HG03571 (cell line): Measurements from ENCODE around the gene BRCC3.
"Not testable (repeated sequence)": the region's sequence is repeated elsewhere in the genome, so short reads cannot be mapped to it uniquely, and the experiment has no call there.

ENCODE experiments used
- ATAC-seq: cut with Tn5 transposase; IDR thresholded peaks from one replicate; pipeline ENCODE4 v1.9.1; 2021; ENCODE audit not compliant: unreplicated experiment

BRCC3 gene

DNA sequence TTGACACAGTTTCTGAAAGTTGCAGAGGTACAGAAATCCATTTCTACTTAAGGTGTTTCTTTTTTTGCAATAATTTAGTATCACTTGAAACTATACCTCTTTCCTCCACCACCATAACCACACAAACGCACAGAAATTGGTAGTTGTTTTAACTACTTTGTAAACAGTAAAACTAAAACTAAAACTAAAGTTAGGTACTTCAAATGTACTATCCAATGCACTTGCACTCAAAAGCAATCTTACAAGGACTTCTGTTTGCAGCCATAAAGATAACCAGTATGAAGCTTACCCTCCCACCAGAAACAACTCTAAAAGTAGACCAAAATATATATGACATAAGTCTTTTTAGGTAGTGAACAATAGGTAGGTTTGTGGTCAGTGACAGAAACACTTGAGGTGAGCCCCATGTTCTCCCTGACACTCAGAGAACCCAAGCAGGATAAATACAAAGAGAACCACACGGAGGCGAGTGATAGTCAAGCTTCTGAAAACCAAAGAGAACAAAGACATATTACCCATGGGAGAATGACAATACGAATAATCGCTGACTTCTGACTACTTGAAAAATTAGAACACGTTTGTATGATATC, 72.7 kb downstream of the BRCC3 start:
- ATAC-seq = no peak

DNA sequence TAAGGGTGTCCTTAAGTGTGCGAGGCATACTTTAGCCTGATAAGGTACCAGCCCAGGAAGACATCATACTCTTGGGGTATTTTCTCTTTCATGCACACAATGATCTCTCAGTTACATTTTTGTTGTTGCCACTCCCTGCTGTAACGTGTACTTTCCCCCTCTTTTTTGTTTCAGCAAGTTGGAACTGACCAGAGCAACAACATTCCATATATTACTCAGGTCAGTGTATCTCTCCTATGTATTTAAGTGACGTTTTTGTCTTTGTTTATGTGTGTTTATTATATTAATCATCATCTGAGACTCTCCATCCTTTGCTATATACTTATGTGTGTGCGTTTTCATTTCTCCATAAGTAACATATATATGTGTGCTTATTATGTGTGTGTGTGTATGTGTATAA, 73.6 kb downstream of the BRCC3 start:
- no peak for ATAC-seq

DNA sequence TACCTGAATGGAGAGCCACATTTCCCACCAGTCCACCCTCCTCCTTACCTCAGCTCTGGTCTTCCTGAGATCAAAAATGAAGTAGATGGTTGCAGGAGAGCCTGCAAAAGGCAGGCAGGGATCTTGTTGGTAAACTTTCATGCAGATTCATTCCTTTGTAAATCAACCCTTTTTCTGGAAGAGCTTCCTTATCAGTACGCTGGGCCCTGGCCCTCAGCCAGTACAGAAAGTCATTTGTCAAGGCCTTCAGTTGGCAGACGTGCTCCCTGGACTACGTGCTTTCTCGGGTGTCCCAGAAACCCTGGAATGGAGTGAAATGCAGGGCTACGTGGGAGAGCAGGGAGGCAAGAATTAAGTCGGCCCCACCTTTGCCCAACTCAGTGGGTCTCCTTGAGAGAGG, 76.3 kb downstream of the BRCC3 start:
- not testable (repeated sequence) for ATAC-seq

DNA sequence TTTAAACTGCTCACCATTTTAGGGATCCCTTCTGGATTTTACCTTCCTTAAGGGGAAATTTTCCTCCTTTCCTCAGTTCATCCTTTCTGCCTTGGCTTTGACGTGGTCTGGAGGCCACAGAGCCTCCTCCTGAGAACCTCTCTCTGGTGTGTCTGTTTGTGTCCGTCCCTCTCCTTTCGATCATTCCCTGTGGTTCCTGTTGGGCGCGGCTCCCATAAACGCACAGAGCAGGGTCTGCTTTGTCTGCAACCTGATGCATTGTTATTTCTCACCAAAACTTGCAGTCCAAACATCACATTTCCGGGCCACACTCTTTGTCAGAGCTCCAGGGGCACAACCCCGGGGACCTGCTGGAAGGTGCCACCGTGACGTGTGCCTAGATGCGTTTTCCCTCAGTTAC, 76.9 kb downstream of the BRCC3 start:
- not testable (repeated sequence) for ATAC-seq

DNA sequence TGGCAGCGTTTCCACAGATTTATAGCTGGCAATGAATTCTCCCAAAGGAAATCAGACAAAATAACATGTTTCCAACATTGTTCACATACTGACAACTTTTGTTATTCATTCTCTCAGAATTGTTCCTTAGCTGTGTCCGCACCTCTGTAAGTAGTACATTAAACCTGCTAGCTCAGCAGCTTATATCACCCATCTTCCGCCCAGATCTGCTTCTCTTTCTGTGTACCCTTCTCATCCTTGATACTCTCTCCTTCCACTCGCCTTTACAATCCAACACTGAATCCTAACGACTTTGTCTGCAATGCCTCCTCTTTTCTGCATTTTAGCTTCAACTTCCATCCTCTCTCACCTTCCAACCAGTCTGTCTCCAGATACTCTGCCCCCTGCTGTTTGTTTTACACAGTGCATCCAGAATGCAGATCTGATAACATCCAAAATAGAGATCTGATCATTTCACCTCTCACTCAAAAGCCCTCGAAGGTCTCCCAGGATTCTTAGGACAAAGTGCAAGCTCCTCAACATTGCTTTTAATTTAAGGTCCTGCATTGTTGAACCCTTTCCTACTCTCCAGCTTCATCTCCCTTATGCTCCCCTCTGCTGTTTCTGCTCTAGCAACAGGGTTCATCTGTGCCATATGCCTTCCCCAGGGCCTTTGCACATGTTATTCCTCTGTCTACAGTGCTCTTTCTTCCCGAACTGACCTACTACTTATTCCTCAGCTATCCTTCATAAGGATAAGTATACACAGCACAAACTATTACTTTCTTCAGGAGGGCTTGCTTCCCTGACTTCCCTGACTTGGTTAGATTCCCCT, 77.6 kb downstream of the BRCC3 start:
- no peak for ATAC-seq

DNA sequence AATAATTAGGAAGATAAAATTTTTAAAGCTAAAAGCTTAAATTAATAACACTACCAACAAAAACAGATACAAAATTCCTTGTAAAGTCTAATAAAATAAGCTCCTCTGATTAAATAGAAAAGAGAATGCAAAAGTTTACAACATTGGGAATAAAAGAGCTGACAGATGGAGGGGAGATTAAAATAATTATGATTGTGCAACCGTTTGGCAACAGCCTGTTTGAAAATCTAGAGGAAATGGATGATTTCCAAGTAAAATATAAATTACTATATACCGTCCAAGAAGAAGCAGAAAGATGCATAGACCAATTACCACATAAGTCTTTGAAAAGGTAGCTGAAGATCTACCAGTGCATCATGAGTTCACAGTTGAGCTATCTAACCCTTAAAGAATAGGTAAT, 98.6 kb downstream of the BRCC3 start:
- ATAC-seq = no peak
